Epithelial cell of esophagus (primary cell): Measurements from ENCODE around the gene ABHD15.

Source experiments
- DNase-seq: peaks from one replicate; pipeline ENCODE4 v3.0.0; 2010; ENCODE audit warnings: low read depth
- H3K4me3 ChIP-seq: 2 replicates; pipeline ENCODE4 v1.5.1; 2011; ENCODE audit warnings: mild to moderate bottlenecking, low read length, control low read depth
- CTCF ChIP-seq: IDR thresholded peaks from 2 replicates; pipeline ENCODE4 v1.5.1; 2011; ENCODE audit warnings: low read depth, mild to moderate bottlenecking, low read length, control low read depth, inconsistent platforms; ENCODE audit not compliant: insufficient read depth; ENCODE audit errors: missing control alignments

Gene ABHD15

GRCh38 chr17:29584452-29585079 lies 17.7 kb upstream of the ABHD15 start:
- no peak overlapping the region for H3K4me3 ChIP-seq
- no peak for DNase-seq
- TF ChIP-seq CTCF = no peak

GRCh38 chr17:29583324-29584248 lies 16.7 kb upstream of the ABHD15 start:
- TF ChIP-seq CTCF = no peak
- peak; percentile 96 for DNase-seq
- no peak overlapping the region for H3K4me3 ChIP-seq

- no peak for DNase-seq
- TF ChIP-seq CTCF = no peak
Measured at GRCh38 chr17:29582772-29583171, 15.9 kb upstream of the ABHD15 start.

GRCh38 chr17:29582254-29582765 lies 15.5 kb upstream of the ABHD15 start:
- DNase-seq = no peak
- no peak for TF ChIP-seq CTCF
- H3K4me3 ChIP-seq = no peak overlapping the region

More at GRCh38 chr17:29582772-29583171, 15.9 kb upstream of the ABHD15 start:
- no peak overlapping the region for H3K4me3 ChIP-seq

GRCh38 chr17:29581583-29582253 lies 14.9 kb upstream of the ABHD15 start:
- no peak for TF ChIP-seq CTCF
- DNase-seq = peak; percentile 94
- H3K4me3 ChIP-seq = no peak overlapping the region

- no peak overlapping the region for H3K4me3 ChIP-seq
Measured at GRCh38 chr17:29579866-29580771, 13.3 kb upstream of the ABHD15 start.

More at GRCh38 chr17:29579866-29580771, 13.3 kb upstream of the ABHD15 start:
- DNase-seq = peak; percentile 89
- TF ChIP-seq CTCF = peak; percentile 95
